ENCODE data around the gene FGFR2.
"Not testable (repeated sequence)": the region's sequence is repeated elsewhere in the genome, so short reads cannot be mapped to it uniquely, and the experiment has no call there.

Gene FGFR2

GRCh38 chr10:121522831-121523230 lies 75.4 kb downstream of the FGFR2 start:
- no peak for TF ChIP-seq CTCF (IDR thresholded peaks at IDR 0.05; ENCODE audit: low read depth, low read length, missing control alignments)
- in situ Hi-C loops (cut with HindIII; ENCODE audit: low pct_ligation_motif_present, low sequenced_read_pairs) = no loop called here

DNA sequence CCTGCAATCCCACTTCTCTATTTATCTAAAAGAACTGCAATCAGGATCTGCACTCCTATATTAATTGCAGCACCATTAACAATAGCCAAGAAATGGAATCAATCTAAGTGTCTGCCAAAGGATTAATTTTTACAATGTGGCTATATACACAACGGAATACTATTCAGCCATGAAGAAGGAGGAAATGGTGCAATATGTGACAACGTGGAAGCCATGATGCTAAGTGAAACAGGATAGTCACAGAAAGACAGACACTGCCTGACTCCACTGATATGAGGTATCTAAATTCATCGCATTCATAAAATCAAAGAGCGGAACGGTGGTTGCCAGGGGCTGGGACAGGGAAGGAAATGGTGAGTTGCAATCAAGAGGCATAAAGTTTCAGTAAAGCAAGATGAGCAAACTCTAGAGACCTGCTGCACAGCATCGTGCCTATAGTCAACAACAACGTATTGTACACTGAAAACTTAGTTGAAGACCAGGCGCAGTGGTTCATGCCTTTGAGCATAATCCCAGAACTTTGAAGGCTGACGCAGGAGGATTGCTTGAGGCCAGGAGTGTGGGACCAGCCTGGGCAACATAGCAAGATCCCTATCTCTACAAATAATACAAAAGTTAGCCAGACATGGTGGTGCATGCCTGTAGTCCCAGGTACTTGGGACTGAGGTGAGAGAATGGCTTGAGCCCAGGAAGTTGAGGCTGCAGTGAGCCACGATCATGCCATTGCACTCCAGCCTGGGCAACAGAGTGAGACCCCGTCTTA lies 76.3 kb downstream of the FGFR2 start:
- H3K27ac ChIP-seq = no peak overlapping the region
- in situ Hi-C loops (cut with HindIII; ENCODE audit: low pct_ligation_motif_present, low sequenced_read_pairs) = no loop called here
- no peak for TF ChIP-seq CTCF (IDR thresholded peaks at IDR 0.05; ENCODE audit: low read depth, low read length, missing control alignments)
- H3K4me3 ChIP-seq (ENCODE audit: low read depth, low read length) = no peak overlapping the region
- H3K36me3 ChIP-seq (replicated peaks) = no peaks in the 10 kb centered on the region
- no peaks in the 10 kb centered on the region for H3K27me3 ChIP-seq (replicated peaks)
- DNase-seq = no peak

More at GRCh38 chr10:121522831-121523230, 75.4 kb downstream of the FGFR2 start:
- Histone ChIP-seq H3K27me3 (replicated peaks) (no peaks in the 10 kb centered on the region), H3K36me3 (replicated peaks) (no peaks in the 10 kb centered on the region), H3K4me3 (ENCODE audit: low read depth, low read length) (no peak overlapping the region), H3K27ac (no peak overlapping the region)
- DNase-seq = no peak

DNA sequence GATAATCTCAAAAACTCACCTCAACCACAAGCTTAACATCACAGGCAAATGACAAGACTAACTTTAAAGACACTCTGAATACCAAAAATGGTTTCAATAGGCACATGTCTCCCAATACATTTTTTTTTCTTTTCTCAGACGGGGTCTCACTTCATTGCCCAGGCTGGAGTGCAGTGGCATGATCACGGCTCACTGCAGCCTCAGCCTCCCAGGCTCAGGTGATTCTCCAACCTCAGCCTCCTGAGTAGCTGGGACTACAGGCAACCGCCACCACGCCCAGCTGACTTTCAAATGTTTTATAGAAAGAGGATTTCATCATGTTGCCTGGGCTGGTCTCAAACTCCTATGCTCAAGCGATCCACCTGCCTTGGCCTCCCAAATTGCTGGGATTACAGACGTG lies 77.7 kb downstream of the FGFR2 start:
- in situ Hi-C loops (cut with HindIII; ENCODE audit: low pct_ligation_motif_present, low sequenced_read_pairs) = not testable (repeated sequence)

DNA sequence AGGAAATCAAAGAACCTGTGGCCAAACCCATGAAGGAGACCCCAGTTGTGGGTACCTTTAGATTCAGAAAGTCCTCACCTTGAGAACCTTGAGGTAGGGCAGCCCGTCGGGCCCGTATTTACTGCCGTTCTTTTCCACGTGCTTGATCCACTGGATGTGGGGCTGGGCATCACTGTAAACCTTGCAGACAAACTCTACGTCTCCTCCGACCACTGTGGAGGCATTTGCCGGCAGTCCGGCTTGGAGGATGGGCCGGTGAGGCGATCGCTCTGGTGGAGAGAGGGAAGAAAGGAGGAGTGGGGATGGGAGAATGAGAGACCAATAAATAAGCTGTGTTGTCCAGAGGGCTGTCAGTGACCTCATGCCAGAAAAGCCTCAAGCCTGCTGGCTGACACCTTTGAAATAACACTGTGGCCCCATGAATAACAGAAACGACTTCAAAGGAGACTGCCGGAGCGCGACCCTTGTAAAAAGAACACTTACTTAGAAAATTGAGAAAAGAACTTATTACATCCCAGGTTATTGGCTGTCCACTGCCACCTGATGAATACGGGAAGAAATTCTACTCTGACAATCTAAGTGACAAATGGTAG lies 78.2 kb downstream of the FGFR2 start:
- no peaks in the 10 kb centered on the region for H3K36me3 ChIP-seq (replicated peaks)
- no peak for TF ChIP-seq CTCF (IDR thresholded peaks at IDR 0.05; ENCODE audit: low read depth, low read length, missing control alignments)
- no peaks in the 10 kb centered on the region for H3K27me3 ChIP-seq (replicated peaks)
- H3K27ac ChIP-seq = no peak overlapping the region
- H3K4me3 ChIP-seq (ENCODE audit: low read depth, low read length) = no peak overlapping the region
- no peak for DNase-seq
- in situ Hi-C loops (cut with HindIII; ENCODE audit: low pct_ligation_motif_present, low sequenced_read_pairs) = no loop called here

More for the DNA sequence above, 77.7 kb downstream of the FGFR2 start:
- not testable (repeated sequence) for H3K4me3 ChIP-seq (ENCODE audit: low read depth, low read length); DNase-seq; H3K27ac ChIP-seq; H3K36me3 ChIP-seq (replicated peaks); H3K27me3 ChIP-seq (replicated peaks)

- H3K27me3 ChIP-seq (replicated peaks) = no peaks in the 10 kb centered on the region
- no peak overlapping the region for H3K4me3 ChIP-seq (ENCODE audit: low read depth, low read length)
- H3K27ac ChIP-seq = no peak overlapping the region
- no peak for TF ChIP-seq CTCF (IDR thresholded peaks at IDR 0.05; ENCODE audit: low read depth, low read length, missing control alignments)
- H3K36me3 ChIP-seq (replicated peaks) = no peaks in the 10 kb centered on the region
- no peak for DNase-seq
- in situ Hi-C loops (cut with HindIII; ENCODE audit: low pct_ligation_motif_present, low sequenced_read_pairs) = no loop called here
Measured at GRCh38 chr10:121519411-121519810, 78.8 kb downstream of the FGFR2 start.

- H3K36me3 ChIP-seq (replicated peaks) = no peaks in the 10 kb centered on the region
- H3K27me3 ChIP-seq (replicated peaks) = no peaks in the 10 kb centered on the region
- in situ Hi-C loops (cut with HindIII; ENCODE audit: low pct_ligation_motif_present, low sequenced_read_pairs) = no loop called here
- DNase-seq = no peak
- no peak overlapping the region for H3K27ac ChIP-seq
- H3K4me3 ChIP-seq (ENCODE audit: low read depth, low read length) = no peak overlapping the region
- TF ChIP-seq CTCF (IDR thresholded peaks at IDR 0.05; ENCODE audit: low read depth, low read length, missing control alignments) = no peak
Measured at GRCh38 chr10:121518333-121518732, 79.9 kb downstream of the FGFR2 start.
